HepG2 (cell line): ENCODE measurements around the gene SLC16A5. TPM values are rescaled to one million over a fixed set of nuclear protein-coding genes. Genes with fewer than 3 reads are reported as not detected.
A peak's percentile ranks its signal among the peaks of the same experiment; 100 is the strongest.

Experiments used
- ATF3 ChIP-seq: sonication (generic); formaldehyde crosslinking; IDR thresholded peaks from 2 replicates; pipeline ENCODE4 v1.4.0; 2020; ENCODE audit warnings: missing genetic modification reagents
- CSRNP1 ChIP-seq: sonication (generic); formaldehyde crosslinking; IDR thresholded peaks from 2 replicates; pipeline ENCODE4 v1.8.1; 2023; ENCODE audit warnings: mild to moderate bottlenecking, missing genetic modification reagents
- EP300 ChIP-seq, 3 experiments: sonication (generic) in 1 of 3; formaldehyde crosslinking in 1 of 3; IDR thresholded peaks; 2 replicates each; pipeline versions ENCODE4 v1.5.1 to v1.6.1; 2011 to 2020; ENCODE audit warnings: low read depth in 2 of 3, low read length in 2 of 3, borderline replicate concordance in 1 of 3, improper control_type of control experiment in 1 of 3, mild to moderate bottlenecking in 1 of 3, missing genetic modification reagents in 1 of 3, moderate library complexity in 1 of 3
- GATA4 ChIP-seq: sonication (generic); IDR thresholded peaks from 2 replicates; pipeline ENCODE4 v1.6.1; 2016; ENCODE audit warnings: antibody characterized with exemption, low read depth, borderline replicate concordance
- KAT8 ChIP-seq: IDR thresholded peaks from 2 replicates; pipeline ENCODE4 v1.6.1; 2016; ENCODE audit warnings: missing genetic modification reagents, missing compliant biosample characterization
- NFE2L1 ChIP-seq: sonication (generic); formaldehyde crosslinking; IDR thresholded peaks from 2 replicates; pipeline ENCODE4 v1.4.0; 2020; ENCODE audit warnings: missing genetic modification reagents, mild to moderate bottlenecking, borderline replicate concordance
- PHF8 ChIP-seq: sonication (generic); formaldehyde crosslinking; IDR thresholded peaks from 2 replicates; pipeline ENCODE4 v1.5.0; 2020; ENCODE audit warnings: missing genetic modification reagents
- RARA ChIP-seq: IDR thresholded peaks from 2 replicates; pipeline ENCODE4 v1.6.1; 2016; ENCODE audit warnings: missing genetic modification reagents, missing compliant biosample characterization
- RFXAP ChIP-seq: sonication (generic); formaldehyde crosslinking; IDR thresholded peaks from 2 replicates; pipeline ENCODE4 v1.4.0; 2020; ENCODE audit warnings: missing genetic modification reagents, borderline replicate concordance
- SNAPC5 ChIP-seq: sonication (generic); formaldehyde crosslinking; IDR thresholded peaks from 2 replicates; pipeline ENCODE4 v1.8.1; 2023; ENCODE audit warnings: mild to moderate bottlenecking, missing genetic modification reagents, borderline replicate concordance
- SP1 ChIP-seq, 2 experiments: fragments of 450-650 bp in 1 of 2; sonication (generic) in 1 of 2; formaldehyde crosslinking in 1 of 2; IDR thresholded peaks; 2 replicates each; pipeline versions ENCODE4 v1.4.0 to v1.6.1; 2016 to 2020; ENCODE audit warnings: missing genetic modification reagents in 1 of 2
- ZBTB26 ChIP-seq: IDR thresholded peaks from 2 replicates; pipeline ENCODE4 v1.6.1; 2016; ENCODE audit warnings: missing compliant biosample characterization, missing genetic modification reagents, borderline replicate concordance
- ZFP37 ChIP-seq: sonication (generic); formaldehyde crosslinking; IDR thresholded peaks from 2 replicates; pipeline ENCODE4 v1.4.0; 2020; ENCODE audit warnings: missing genetic modification reagents, borderline replicate concordance
- ZNF274 ChIP-seq: sonication (generic); formaldehyde crosslinking; IDR thresholded peaks from 2 replicates; pipeline ENCODE4 v1.5.1; 2020; ENCODE audit warnings: mild to moderate bottlenecking, missing genetic modification reagents
- ZNF549 ChIP-seq: sonication (generic); formaldehyde crosslinking; IDR thresholded peaks from 2 replicates; pipeline ENCODE4 v1.5.0; 2020; ENCODE audit warnings: missing genetic modification reagents
- polyA plus RNA-seq, 8 experiments: library from polyadenylated mRNA; depleted of rRNA in 3 of 8; stranded (reverse) in 7 of 8; unstranded in 1 of 8; fragments of >200 nt; fragmentation: Illumina TruSeq in 4 of 8; extraction: Trizol in 4 of 8; gene quantifications; 2 replicates each; pipeline versions ENCODE4 v1.2.1 to v1.2.3, GENCODE V29; 2011 to 2016; ENCODE audit warnings: low read depth in 4 of 8, missing spikeins in 1 of 8, mixed read lengths in 1 of 8; ENCODE audit not compliant: insufficient read depth in 1 of 8
- total RNA-seq, 5 experiments: library from RNA; depleted of rRNA; stranded (reverse); fragments of >200 nt; fragmentation: Illumina TruSeq; extraction: Trizol; gene quantifications; 2 replicates each; pipeline ENCODE4 v1.2.3, GENCODE V29; 2016; ENCODE audit warnings: low read depth in 1 of 5
- TF ChIP-seq, protein P1 (sequence below): IDR thresholded peaks from 2 replicates; pipeline ENCODE4 v1.6.1; 2016; ENCODE audit warnings: mild to moderate bottlenecking
- TF ChIP-seq, protein P2 (sequence below): sonication (generic); formaldehyde crosslinking; IDR thresholded peaks from 2 replicates; pipeline ENCODE4 v1.8.1; 2022; ENCODE audit warnings: low read depth, mild to moderate bottlenecking, missing genetic modification reagents
- TF ChIP-seq, protein P3 (sequence below): sonication (generic); formaldehyde crosslinking; IDR thresholded peaks from 2 replicates; pipeline ENCODE4 v1.5.0; 2020; ENCODE audit warnings: mild to moderate bottlenecking, missing genetic modification reagents, borderline replicate concordance

The SLC16A5 gene
- total and polyA plus RNA-seq, 2 of the 13 experiments (the other 11 are each of a cell fraction or from before 2014, with no cell fraction given): 0.69 to 5.6 TPM

GRCh38 chr17:75077072-75077495, 10.7 kb upstream of the SLC16A5 start (continued):
- peak; percentile 85 for TF ChIP-seq RARA
- 0 out of 2 replicates have a peak, but pooled peaks have one; percentile 18 for TF ChIP-seq ZNF274 (CRISPR knock-in tag)
- no peak; the same call in 1 of the 2 replicates for TF ChIP-seq ZBTB26 (CRISPR knock-in tag)
- TF ChIP-seq CSRNP1 (CRISPR knock-in tag): peak; percentile 80; the same call in 1 of the 2 replicates
- TF ChIP-seq, protein P1, sequence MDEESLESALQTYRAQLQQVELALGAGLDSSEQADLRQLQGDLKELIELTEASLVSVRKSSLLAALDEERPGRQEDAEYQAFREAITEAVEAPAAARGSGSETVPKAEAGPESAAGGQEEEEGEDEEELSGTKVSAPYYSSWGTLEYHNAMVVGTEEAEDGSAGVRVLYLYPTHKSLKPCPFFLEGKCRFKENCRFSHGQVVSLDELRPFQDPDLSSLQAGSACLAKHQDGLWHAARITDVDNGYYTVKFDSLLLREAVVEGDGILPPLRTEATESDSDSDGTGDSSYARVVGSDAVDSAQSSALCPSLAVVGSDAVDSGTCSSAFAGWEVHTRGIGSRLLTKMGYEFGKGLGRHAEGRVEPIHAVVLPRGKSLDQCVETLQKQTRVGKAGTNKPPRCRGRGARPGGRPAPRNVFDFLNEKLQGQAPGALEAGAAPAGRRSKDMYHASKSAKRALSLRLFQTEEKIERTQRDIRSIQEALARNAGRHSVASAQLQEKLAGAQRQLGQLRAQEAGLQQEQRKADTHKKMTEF (CRISPR knock-in tag): peak; percentile 76; the same call in 1 of the 2 replicates
- peak; percentile 99 for TF ChIP-seq ZNF549 (CRISPR knock-in tag)
- TF ChIP-seq RFXAP: 0 out of 2 replicates have a peak, but pooled peaks have one; percentile 17
- TF ChIP-seq SP1 (IDR thresholded peaks at IDR 0.05): no peak
- no peak for TF ChIP-seq SP1 (CRISPR knock-in tag; IDR thresholded peaks at IDR 0.05)
- TF ChIP-seq SNAPC5: 0 out of 2 replicates have a peak, but pooled peaks have one; percentile 30
- TF ChIP-seq PHF8 (CRISPR knock-in tag): peak; percentile 56
- no peak for TF ChIP-seq GATA4
- TF ChIP-seq KAT8 (CRISPR knock-in tag): peak; percentile 67; the same call in 1 of the 2 replicates
- TF ChIP-seq ZFP37 (CRISPR knock-in tag): no peak
- TF ChIP-seq, protein P2, sequence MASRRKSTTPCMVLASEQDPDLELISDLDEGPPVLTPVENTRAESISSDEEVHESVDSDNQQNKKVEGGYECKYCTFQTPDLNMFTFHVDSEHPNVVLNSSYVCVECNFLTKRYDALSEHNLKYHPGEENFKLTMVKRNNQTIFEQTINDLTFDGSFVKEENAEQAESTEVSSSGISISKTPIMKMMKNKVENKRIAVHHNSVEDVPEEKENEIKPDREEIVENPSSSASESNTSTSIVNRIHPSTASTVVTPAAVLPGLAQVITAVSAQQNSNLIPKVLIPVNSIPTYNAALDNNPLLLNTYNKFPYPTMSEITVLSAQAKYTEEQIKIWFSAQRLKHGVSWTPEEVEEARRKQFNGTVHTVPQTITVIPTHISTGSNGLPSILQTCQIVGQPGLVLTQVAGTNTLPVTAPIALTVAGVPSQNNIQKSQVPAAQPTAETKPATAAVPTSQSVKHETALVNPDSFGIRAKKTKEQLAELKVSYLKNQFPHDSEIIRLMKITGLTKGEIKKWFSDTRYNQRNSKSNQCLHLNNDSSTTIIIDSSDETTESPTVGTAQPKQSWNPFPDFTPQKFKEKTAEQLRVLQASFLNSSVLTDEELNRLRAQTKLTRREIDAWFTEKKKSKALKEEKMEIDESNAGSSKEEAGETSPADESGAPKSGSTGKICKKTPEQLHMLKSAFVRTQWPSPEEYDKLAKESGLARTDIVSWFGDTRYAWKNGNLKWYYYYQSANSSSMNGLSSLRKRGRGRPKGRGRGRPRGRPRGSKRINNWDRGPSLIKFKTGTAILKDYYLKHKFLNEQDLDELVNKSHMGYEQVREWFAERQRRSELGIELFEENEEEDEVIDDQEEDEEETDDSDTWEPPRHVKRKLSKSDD (CRISPR knock-in tag): no peak; the same call in 1 of the 2 replicates
- TF ChIP-seq ATF3 (CRISPR knock-in tag): no peak
- TF ChIP-seq NFE2L1 (CRISPR knock-in tag): no peak
- TF ChIP-seq EP300 (IDR thresholded peaks at IDR 0.05; ENCODE audit: low read depth in 2 of 2, low read length in 2 of 2): peak in 1 of 2 experiments; percentile 76; a peak in 1 of 4 replicates
- TF ChIP-seq EP300 (CRISPR knock-in tag; IDR thresholded peaks at IDR 0.05; ENCODE audit: borderline replicate concordance): peak; percentile 69; the same call in 1 of the 2 replicates
- TF ChIP-seq, protein P3, sequence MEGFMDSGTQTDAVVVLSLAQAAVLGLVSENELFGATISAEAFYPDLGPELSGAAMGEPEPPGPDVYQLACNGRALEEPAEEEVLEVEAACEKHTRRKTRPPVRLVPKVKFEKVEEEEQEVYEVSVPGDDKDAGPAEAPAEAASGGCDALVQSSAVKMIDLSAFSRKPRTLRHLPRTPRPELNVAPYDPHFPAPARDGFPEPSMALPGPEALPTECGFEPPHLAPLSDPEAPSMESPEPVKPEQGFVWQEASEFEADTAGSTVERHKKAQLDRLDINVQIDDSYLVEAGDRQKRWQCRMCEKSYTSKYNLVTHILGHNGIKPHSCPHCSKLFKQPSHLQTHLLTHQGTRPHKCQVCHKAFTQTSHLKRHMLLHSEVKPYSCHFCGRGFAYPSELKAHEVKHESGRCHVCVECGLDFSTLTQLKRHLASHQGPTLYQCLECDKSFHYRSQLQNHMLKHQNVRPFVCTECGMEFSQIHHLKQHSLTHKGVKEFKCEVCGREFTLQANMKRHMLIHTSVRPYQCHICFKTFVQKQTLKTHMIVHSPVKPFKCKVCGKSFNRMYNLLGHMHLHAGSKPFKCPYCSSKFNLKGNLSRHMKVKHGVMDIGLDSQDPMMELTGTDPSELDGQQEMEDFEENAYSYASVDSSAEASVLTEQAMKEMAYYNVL: peak; percentile 82; the same call in 1 of the 2 replicates
